ENCODE data around the gene APOLD1.
"Not testable (repeated sequence)": the region's sequence is repeated elsewhere in the genome, so short reads cannot be mapped to it uniquely, and the experiment has no call there.

The APOLD1 gene

DNA sequence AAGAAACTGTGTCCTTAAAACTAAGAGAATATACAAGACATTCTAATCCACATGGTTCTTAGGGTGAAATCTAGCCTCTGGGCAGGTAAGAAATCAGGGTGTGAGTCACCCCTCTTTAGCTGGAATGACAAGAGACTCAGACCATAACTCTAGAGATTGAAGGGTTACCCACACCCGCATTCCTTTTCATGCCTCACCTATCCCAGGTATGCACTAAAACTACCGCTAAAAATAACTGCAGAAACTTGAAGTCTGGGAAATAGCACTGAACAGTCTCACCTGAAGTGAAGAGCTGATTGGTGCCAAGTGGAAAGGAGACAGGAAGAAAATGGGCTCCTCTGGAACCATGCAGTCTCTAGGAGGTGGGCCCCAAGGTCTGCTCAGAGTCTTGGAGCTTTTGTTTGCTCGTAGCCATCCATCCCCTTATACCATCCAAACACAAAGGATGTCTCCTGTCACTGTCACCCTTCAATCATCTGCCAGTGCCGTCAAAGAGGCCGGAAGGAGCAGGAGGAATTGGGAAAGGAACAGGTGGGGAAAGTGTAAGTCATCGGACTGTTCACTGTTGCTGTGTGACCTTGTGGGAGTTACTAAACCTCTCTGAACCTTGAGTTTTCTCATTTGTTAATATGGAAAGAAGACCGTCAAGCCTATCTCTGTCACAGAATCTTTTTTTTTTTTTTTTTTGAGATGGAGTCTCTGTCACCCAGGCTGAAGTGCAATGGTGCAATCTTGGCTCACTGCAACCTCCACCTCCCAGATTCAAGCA lies 50.1 kb downstream of the APOLD1 start:
- H3K27me3 ChIP-seq (ENCODE audit: insufficient read depth, low read length), result no peaks in the 10 kb centered on the region
- no peak overlapping the region for H3K4me3 ChIP-seq (ENCODE audit: low read length)
- no peaks in the 10 kb centered on the region for H3K9me3 ChIP-seq (ENCODE audit: insufficient read depth, low read depth, low read length)
- H3K4me1 ChIP-seq (ENCODE audit: insufficient read depth, low read length), result peaks cover 4% of the 10 kb centered on the region; the same call in 1 of the 2 replicates
- no peak overlapping the region for H3K27ac ChIP-seq (ENCODE audit: low read length)
- H3K9ac ChIP-seq (ENCODE audit: low read depth, low read length), result no peak overlapping the region
- peaks cover 35% of the 10 kb centered on the region for H3K36me3 ChIP-seq (ENCODE audit: insufficient read depth, low read depth, low read length)

DNA sequence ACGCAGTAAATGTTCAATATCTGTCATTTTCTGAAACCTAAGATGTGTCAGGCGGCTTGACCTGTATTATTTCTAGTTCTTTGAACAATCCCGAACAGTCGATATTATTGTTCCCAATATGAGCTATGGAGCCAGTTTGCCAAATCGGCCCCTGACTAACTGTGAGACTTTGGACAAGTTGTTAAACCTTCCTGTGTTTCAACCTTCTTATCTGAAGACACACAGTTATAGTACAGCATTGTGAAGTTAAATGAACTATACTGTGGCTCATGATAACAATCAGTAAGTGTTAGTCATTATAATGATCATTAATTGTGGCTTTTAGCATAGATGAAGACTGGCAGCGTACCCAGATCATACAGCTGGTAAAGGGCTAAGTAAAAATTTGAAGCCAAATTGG lies 51.1 kb downstream of the APOLD1 start:
- no peak overlapping the region for H3K27ac ChIP-seq (ENCODE audit: low read length)
- H3K9ac ChIP-seq (ENCODE audit: low read depth, low read length), result no peak overlapping the region
- no peaks in the 10 kb centered on the region for H3K9me3 ChIP-seq (ENCODE audit: insufficient read depth, low read depth, low read length)
- no peaks in the 10 kb centered on the region for H3K27me3 ChIP-seq (ENCODE audit: insufficient read depth, low read length)
- H3K36me3 ChIP-seq (ENCODE audit: insufficient read depth, low read depth, low read length), result peaks cover 29% of the 10 kb centered on the region
- H3K4me1 ChIP-seq (ENCODE audit: insufficient read depth, low read length), result peaks cover 4% of the 10 kb centered on the region; the same call in 1 of the 2 replicates
- no peak overlapping the region for H3K4me3 ChIP-seq (ENCODE audit: low read length)

DNA sequence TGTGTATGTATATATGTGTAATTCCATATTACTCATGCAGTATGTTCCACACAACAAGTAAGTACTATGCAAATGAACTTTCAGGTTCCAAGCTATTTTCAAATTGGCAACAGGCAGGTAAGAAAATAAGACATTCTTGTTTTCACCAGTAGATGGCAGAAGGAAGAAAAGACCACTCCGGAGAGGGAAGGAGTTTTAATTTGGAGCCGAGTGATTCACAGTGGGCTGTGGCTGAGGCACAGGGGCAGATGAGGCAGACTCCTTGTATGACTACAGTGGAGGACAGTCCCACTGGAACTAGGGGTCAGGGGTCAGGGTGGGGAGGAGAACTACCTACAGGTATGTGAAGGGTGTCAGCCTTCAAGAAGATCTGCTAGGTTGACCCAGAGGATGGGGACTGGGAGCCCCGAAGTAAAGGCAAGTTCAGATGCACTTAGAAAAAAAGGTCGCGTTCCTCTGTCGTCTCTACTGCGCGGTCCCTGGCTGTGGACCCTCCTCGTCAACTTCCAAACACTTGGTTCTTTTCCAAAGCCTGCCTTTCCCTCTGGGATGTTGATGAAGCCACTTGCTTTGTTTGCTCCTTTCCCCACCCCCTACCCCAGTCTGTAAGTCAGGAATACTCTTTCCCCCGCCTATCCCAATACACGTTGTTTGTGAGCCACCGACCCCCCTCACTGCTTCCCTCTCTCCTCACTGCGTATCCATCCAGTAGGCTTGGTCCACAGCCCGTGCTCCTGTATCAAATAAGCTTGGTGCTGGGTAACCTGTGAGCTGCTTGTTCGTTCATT lies 51.8 kb downstream of the APOLD1 start:
- peaks cover 4% of the 10 kb centered on the region; the same call in 1 of the 2 replicates for H3K4me1 ChIP-seq (ENCODE audit: insufficient read depth, low read length)

GRCh38 chr12:12837813-12838153 lies 52.3 kb downstream of the APOLD1 start:
- Histone ChIP-seq H3K4me1 (ENCODE audit: insufficient read depth, low read length) (peaks cover 4% of the 10 kb centered on the region; the same call in 1 of the 2 replicates), H3K4me3 (ENCODE audit: low read length) (no peak overlapping the region), H3K9me3 (ENCODE audit: insufficient read depth, low read depth, low read length) (no peaks in the 10 kb centered on the region), H3K36me3 (ENCODE audit: insufficient read depth, low read depth, low read length) (peaks cover 19% of the 10 kb centered on the region), H3K9ac (ENCODE audit: low read depth, low read length) (no peak overlapping the region), H3K27ac (ENCODE audit: low read length) (no peak overlapping the region), H3K27me3 (ENCODE audit: insufficient read depth, low read length) (no peaks in the 10 kb centered on the region)

More for the DNA sequence above, 51.8 kb downstream of the APOLD1 start:
- Histone ChIP-seq H3K27ac (ENCODE audit: low read length) (no peak overlapping the region), H3K36me3 (ENCODE audit: insufficient read depth, low read depth, low read length) (peaks cover 24% of the 10 kb centered on the region), H3K9me3 (ENCODE audit: insufficient read depth, low read depth, low read length) (no peaks in the 10 kb centered on the region), H3K4me3 (ENCODE audit: low read length) (no peak overlapping the region), H3K27me3 (ENCODE audit: insufficient read depth, low read length) (no peaks in the 10 kb centered on the region), H3K9ac (ENCODE audit: low read depth, low read length) (no peak overlapping the region)

GRCh38 chr12:12839003-12839395 lies 53.5 kb downstream of the APOLD1 start:
- Histone ChIP-seq H3K4me1 (ENCODE audit: insufficient read depth, low read length) (peaks cover 4% of the 10 kb centered on the region; the same call in 1 of the 2 replicates), H3K9me3 (ENCODE audit: insufficient read depth, low read depth, low read length) (no peaks in the 10 kb centered on the region), H3K36me3 (ENCODE audit: insufficient read depth, low read depth, low read length) (peaks cover 10% of the 10 kb centered on the region), H3K9ac (ENCODE audit: low read depth, low read length) (no peak overlapping the region), H3K27me3 (ENCODE audit: insufficient read depth, low read length) (no peaks in the 10 kb centered on the region), H3K4me3 (ENCODE audit: low read length) (no peak overlapping the region), H3K27ac (ENCODE audit: low read length) (no peak overlapping the region)

- H3K4me3 ChIP-seq (ENCODE audit: low read length); H3K9me3 ChIP-seq (ENCODE audit: insufficient read depth, low read depth, low read length); H3K4me1 ChIP-seq (ENCODE audit: insufficient read depth, low read length); H3K27ac ChIP-seq (ENCODE audit: low read length); H3K9ac ChIP-seq (ENCODE audit: low read depth, low read length); H3K27me3 ChIP-seq (ENCODE audit: insufficient read depth, low read length): not testable (repeated sequence)
- H3K36me3 ChIP-seq (ENCODE audit: insufficient read depth, low read depth, low read length), result peaks cover 10% of the 10 kb centered on the region; the same call in 1 of the 2 replicates
These were observed 54.0 kb downstream of the APOLD1 start for GRCh38 chr12:12839439-12839838.

DNA sequence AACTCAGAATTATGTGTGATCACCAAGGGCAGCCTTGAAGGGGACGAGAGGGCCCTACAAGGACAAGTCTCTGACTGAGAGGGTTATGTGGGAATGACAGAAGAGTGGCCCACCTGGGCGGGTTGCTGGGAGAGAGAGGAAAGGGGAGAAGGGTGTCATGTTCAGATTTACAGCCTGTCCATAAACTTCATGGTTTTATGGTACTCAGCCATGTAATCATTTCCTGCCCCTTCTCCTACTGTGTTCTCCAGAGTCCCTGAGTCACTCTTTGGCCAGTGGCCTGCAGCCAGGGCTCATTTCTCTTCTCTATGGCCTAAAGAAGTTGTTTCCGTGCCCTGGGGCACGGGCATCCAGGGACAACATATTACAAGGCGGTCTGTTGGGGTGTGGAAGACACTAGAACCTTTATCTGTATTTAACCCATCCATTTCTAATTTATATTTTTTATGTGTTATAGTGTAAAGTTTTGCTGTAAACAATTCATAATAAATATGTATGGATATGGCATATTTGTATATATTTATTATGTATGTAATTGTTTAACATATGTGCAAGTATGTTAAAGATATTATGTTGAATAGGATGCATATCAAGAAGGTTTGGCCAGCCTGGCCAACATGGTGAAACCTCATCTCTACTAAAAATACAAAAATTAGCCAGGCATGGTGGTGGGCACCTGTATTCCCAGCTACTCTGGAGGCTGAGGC lies 54.6 kb downstream of the APOLD1 start:
- no peak overlapping the region for H3K27ac ChIP-seq (ENCODE audit: low read length)
- H3K4me3 ChIP-seq (ENCODE audit: low read length), result no peak overlapping the region
- peaks cover 6% of the 10 kb centered on the region; the same call in 1 of the 2 replicates for H3K36me3 ChIP-seq (ENCODE audit: insufficient read depth, low read depth, low read length)
- H3K4me1 ChIP-seq (ENCODE audit: insufficient read depth, low read length), result peaks cover 4% of the 10 kb centered on the region; the same call in 1 of the 2 replicates
- no peaks in the 10 kb centered on the region for H3K27me3 ChIP-seq (ENCODE audit: insufficient read depth, low read length)
- no peak overlapping the region for H3K9ac ChIP-seq (ENCODE audit: low read depth, low read length)
- no peaks in the 10 kb centered on the region for H3K9me3 ChIP-seq (ENCODE audit: insufficient read depth, low read depth, low read length)

DNA sequence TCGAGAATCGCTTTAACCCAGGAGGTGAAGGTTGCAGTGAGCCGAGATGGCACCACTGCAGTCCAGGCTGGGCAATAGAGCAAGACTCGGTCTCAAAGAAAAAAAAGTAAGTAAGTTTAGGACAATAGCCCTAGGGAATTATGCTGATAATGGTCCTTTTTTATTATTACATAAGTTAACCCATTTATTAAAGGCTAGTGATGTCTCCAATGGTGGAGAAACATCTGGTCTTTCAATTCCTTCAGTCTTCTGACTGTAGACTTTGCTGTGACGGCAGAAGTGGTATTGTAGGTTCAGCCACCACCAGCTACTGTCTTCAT lies 55.1 kb downstream of the APOLD1 start:
- H3K4me3 ChIP-seq (ENCODE audit: low read length), result no peak overlapping the region
- peaks cover 4% of the 10 kb centered on the region; the same call in 1 of the 2 replicates for H3K4me1 ChIP-seq (ENCODE audit: insufficient read depth, low read length)
- H3K27ac ChIP-seq (ENCODE audit: low read length), result no peak overlapping the region
- H3K9me3 ChIP-seq (ENCODE audit: insufficient read depth, low read depth, low read length), result no peaks in the 10 kb centered on the region
- H3K9ac ChIP-seq (ENCODE audit: low read depth, low read length), result no peak overlapping the region
- no peaks in the 10 kb centered on the region for H3K27me3 ChIP-seq (ENCODE audit: insufficient read depth, low read length)
- H3K36me3 ChIP-seq (ENCODE audit: insufficient read depth, low read depth, low read length), result peaks cover 3% of the 10 kb centered on the region; the same call in 1 of the 2 replicates

Measured in iPS-20b (cell line).